ENCODE measurements around the gene SPACA6. TPM values are rescaled to one million over a fixed set of nuclear protein-coding genes. Genes with fewer than 3 reads are reported as not detected.
"Not testable (repeated sequence)": the region's sequence is repeated elsewhere in the genome, so short reads cannot be mapped to it uniquely, and the experiment has no call there.

SPACA6 gene
- total RNA-seq, 1 donor from 2014 or later, result 3.5 TPM

- DNase-seq (ENCODE audit: low read depth), result no peak
Measured at GRCh38 chr19:51733742-51734522, 40.8 kb downstream of the SPACA6 start.

GRCh38 chr19:51735759-51736449 is 42.8 kb downstream of the SPACA6 start:
- no peak for DNase-seq (ENCODE audit: low read depth)

- DNase-seq (ENCODE audit: low read depth), result no peak
Measured at GRCh38 chr19:51737389-51737788, 44.3 kb downstream of the SPACA6 start.

- no peak for DNase-seq (ENCODE audit: low read depth)
Measured at GRCh38 chr19:51737924-51738323, 44.8 kb downstream of the SPACA6 start.

- not testable (repeated sequence) for DNase-seq (ENCODE audit: low read depth)
Measured at GRCh38 chr19:51738523-51738922, 45.4 kb downstream of the SPACA6 start.

GRCh38 chr19:51739466-51740213 is 46.5 kb downstream of the SPACA6 start:
- no peak for DNase-seq (ENCODE audit: low read depth)

- DNase-seq (ENCODE audit: low read depth), result no peak
Measured at GRCh38 chr19:51740356-51740755, 47.2 kb downstream of the SPACA6 start.

- no peak for DNase-seq (ENCODE audit: low read depth)
Measured at GRCh38 chr19:51742789-51743188, 49.7 kb downstream of the SPACA6 start.

GRCh38 chr19:51743405-51743804 is 50.3 kb downstream of the SPACA6 start:
- DNase-seq (ENCODE audit: low read depth), result no peak

GRCh38 chr19:51746731-51747130 is 53.6 kb downstream of the SPACA6 start:
- no peak for DNase-seq (ENCODE audit: low read depth)

- no peak for DNase-seq (ENCODE audit: low read depth)
Measured at GRCh38 chr19:51749979-51750378, 56.8 kb downstream of the SPACA6 start.

GRCh38 chr19:51750400-51751094 is 57.4 kb downstream of the SPACA6 start:
- no peak for DNase-seq (ENCODE audit: low read depth)

- no peak for DNase-seq (ENCODE audit: low read depth)
Measured at GRCh38 chr19:51751655-51752054, 58.5 kb downstream of the SPACA6 start, which contains the start of gene FPR1. TSS of gene FPR1 (minus strand) at chr19:51751878. CDS start at chr19:51746994, 4,884 bp downstream.

GRCh38 chr19:51754109-51754508 is 61.0 kb downstream of the SPACA6 start:
- DNase-seq (ENCODE audit: low read depth), result no peak

- no peak for DNase-seq (ENCODE audit: low read depth)
Measured at GRCh38 chr19:51754770-51755169, 61.6 kb downstream of the SPACA6 start.

Other genes with a start within 250 kb of the SPACA6 start
- not detected in 2 replicates for gene SIGLEC8, start 234.9 kb upstream of the SPACA6 start, total RNA-seq
- not detected in 2 replicates for gene CEACAM18, start 214.8 kb upstream of the SPACA6 start, total RNA-seq
- gene SIGLEC12, start 191.5 kb upstream of the SPACA6 start, total RNA-seq, result not detected in 2 replicates
- gene SIGLEC6, start 161.7 kb upstream of the SPACA6 start, total RNA-seq, result not detected in 2 replicates
- gene ZNF175, start 122.0 kb upstream of the SPACA6 start, total RNA-seq, result 3.3 and 12.5 TPM in 2 replicates
- gene SIGLEC5, start 62.9 kb upstream of the SPACA6 start, total RNA-seq, result not detected in 2 replicates
- gene SIGLEC14, start 46.5 kb upstream of the SPACA6 start, total RNA-seq, result not detected in 2 replicates
- 0.17 TPM in 1 of 2 replicates, not detected in the other for gene HAS1, start 30.7 kb downstream of the SPACA6 start, total RNA-seq
- gene FPR1, start 58.5 kb downstream of the SPACA6 start, total RNA-seq, result 0.40 and 0.69 TPM in 2 replicates
- gene FPR2, start 67.8 kb downstream of the SPACA6 start, total RNA-seq, result 0.10 TPM in 1 of 2 replicates, not detected in the other
- gene FPR3, start 101.8 kb downstream of the SPACA6 start, total RNA-seq, result not detected in 2 replicates
- gene ZNF577, start 194.6 kb downstream of the SPACA6 start, total RNA-seq, result 3.0 and 14.7 TPM in 2 replicates
- gene ZNF649, start 211.7 kb downstream of the SPACA6 start, total RNA-seq, result 10.9 and 14.9 TPM in 2 replicates
- gene ZNF613, start 234.1 kb downstream of the SPACA6 start, total RNA-seq, result 5.2 and 12.0 TPM in 2 replicates

Measured in renal cortical epithelial cell (primary cell).